K562 (cell line): ENCODE measurements around the gene PPP1CC.

ENCODE experiments used
- CHCHD3 ChIP-seq: fragments of 250-450 bp; sonication (Bioruptor Pico); IDR thresholded peaks from 2 replicates; pipeline ENCODE4 v2.1.2; 2022; ENCODE audit warnings: mild to moderate bottlenecking
- DPF2 ChIP-seq: fragments of 450-650 bp; IDR thresholded peaks from 2 replicates; pipeline ENCODE4 v1.6.1; 2016
- KDM1A ChIP-seq, 2 experiments: fragments of 450-650 bp; IDR thresholded peaks; 2 replicates each; pipeline ENCODE4 v1.6.1; 2016; ENCODE audit warnings: mild to moderate bottlenecking in 2 of 2
- PHB2 ChIP-seq: fragments of 450-650 bp; IDR thresholded peaks from 2 replicates; pipeline ENCODE4 v1.6.1; 2017; ENCODE audit warnings: low read depth
- RAD21 ChIP-seq, 2 experiments: fragments of 250-450 bp in 1 of 2; fragments of 450-650 bp in 1 of 2; sonication (Bioruptor Pico) in 1 of 2; formaldehyde crosslinking in 1 of 2; IDR thresholded peaks in 1 of 2; conservative IDR thresholded peaks in 1 of 2; 2 replicates each; pipeline versions ENCODE4 v1.4.0 to v1.8.0; 2020 to 2022; ENCODE audit warnings: mild to moderate bottlenecking in 2 of 2, moderate library complexity in 1 of 2
- TAF7 ChIP-seq: fragments of 450-650 bp; IDR thresholded peaks from 2 replicates; pipeline ENCODE4 v1.6.1; 2016; ENCODE audit warnings: missing genetic modification characterization, missing compliant biosample characterization
- TBP ChIP-seq: optimal IDR thresholded peaks from 2 replicates; pipeline ENCODE3; 2011; ENCODE audit warnings: low read depth, low read length, improper control_type of control experiment
- YY1 ChIP-seq, 3 experiments: IDR thresholded peaks; 2 replicates each; pipeline ENCODE4 v1.6.1; 2011; ENCODE audit warnings: low read length in 2 of 3, mild to moderate bottlenecking in 2 of 3, moderate library complexity in 2 of 3, borderline replicate concordance in 1 of 3, control low read depth in 1 of 3, low read depth in 1 of 3; ENCODE audit not compliant: insufficient read depth in 3 of 3, insufficient replicate concordance in 2 of 3, control insufficient read depth in 1 of 3, insufficient read length in 1 of 3; ENCODE audit errors: extremely low read depth in 1 of 3
- TF ChIP-seq, protein P1 (sequence below), 3 experiments: IDR thresholded peaks in 2 of 3; conservative IDR thresholded peaks in 1 of 3; 2 replicates each; pipeline ENCODE4 v1.5.1; 2011 to 2012; ENCODE audit warnings: low read length in 3 of 3, mild to moderate bottlenecking in 3 of 3, control low read depth in 2 of 3, improper control_type of control experiment in 1 of 3, inconsistent platforms in 1 of 3, low read depth in 1 of 3, mixed read lengths in 1 of 3, moderate library complexity in 1 of 3; ENCODE audit not compliant: insufficient read depth in 2 of 3
- TF ChIP-seq, protein P2 (sequence below), 2 experiments: fragments of 450-650 bp in 1 of 2; IDR thresholded peaks; 2 replicates each; pipeline ENCODE4 v1.6.1; 2011 to 2017; ENCODE audit warnings: low read depth in 2 of 2, antibody characterized with exemption in 1 of 2, borderline replicate concordance in 1 of 2, low read length in 1 of 2, mild to moderate bottlenecking in 1 of 2, mixed read lengths in 1 of 2; ENCODE audit not compliant: control insufficient read depth in 1 of 2
- TF ChIP-seq, protein P3 (sequence below): sonication (generic); formaldehyde crosslinking; IDR thresholded peaks from 2 replicates; pipeline ENCODE4 v1.8.1; 2023; ENCODE audit warnings: mild to moderate bottlenecking, missing genetic modification reagents
- TF ChIP-seq, protein P4 (sequence below): fragments of 450-650 bp; formaldehyde crosslinking; conservative IDR thresholded peaks from 2 replicates; pipeline ENCODE4 v1.4.0; 2022; ENCODE audit warnings: mild to moderate bottlenecking, missing genetic modification characterization

DNA sequence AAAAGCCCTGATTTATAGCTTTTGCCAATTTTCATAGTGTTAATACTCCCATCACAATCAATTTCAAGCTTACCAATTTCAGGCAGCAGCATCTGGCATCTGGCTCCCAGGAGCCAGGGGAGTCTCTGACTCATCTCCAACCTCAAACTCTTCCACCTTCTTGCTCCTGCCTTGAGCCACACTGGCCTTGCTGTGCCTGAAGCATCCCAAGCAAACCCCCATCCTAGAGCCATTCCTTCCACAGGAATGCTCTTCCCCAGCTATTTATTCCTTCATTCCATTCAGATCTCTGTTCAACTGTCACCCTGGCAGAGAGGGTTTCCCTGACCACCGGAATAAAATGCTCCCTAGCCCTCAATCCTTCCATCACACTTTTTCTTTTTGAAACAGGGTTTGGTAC lies 13.9 kb upstream of the PPP1CC start:
- no peak for TF ChIP-seq TAF7 (tag)
- no peak for TF ChIP-seq DPF2
- TF ChIP-seq KDM1A (IDR thresholded peaks at IDR 0.05) = no peak
- no peak for TF ChIP-seq RAD21 (CRISPR knock-in tag; conservative IDR thresholded peaks at IDR 0.05 in 1 of 2, IDR thresholded peaks at IDR 0.05 in 1 of 2)
- TF ChIP-seq TBP = no peak
- TF ChIP-seq YY1 (IDR thresholded peaks at IDR 0.05; ENCODE audit: borderline replicate concordance in 1 of 3, control insufficient read depth in 1 of 3, extremely low read depth in 1 of 3, insufficient read depth in 3 of 3, insufficient read length in 1 of 3, insufficient replicate concordance in 2 of 3, low read depth in 1 of 3, low read length in 2 of 3) = no peak
- TF ChIP-seq, protein P1, sequence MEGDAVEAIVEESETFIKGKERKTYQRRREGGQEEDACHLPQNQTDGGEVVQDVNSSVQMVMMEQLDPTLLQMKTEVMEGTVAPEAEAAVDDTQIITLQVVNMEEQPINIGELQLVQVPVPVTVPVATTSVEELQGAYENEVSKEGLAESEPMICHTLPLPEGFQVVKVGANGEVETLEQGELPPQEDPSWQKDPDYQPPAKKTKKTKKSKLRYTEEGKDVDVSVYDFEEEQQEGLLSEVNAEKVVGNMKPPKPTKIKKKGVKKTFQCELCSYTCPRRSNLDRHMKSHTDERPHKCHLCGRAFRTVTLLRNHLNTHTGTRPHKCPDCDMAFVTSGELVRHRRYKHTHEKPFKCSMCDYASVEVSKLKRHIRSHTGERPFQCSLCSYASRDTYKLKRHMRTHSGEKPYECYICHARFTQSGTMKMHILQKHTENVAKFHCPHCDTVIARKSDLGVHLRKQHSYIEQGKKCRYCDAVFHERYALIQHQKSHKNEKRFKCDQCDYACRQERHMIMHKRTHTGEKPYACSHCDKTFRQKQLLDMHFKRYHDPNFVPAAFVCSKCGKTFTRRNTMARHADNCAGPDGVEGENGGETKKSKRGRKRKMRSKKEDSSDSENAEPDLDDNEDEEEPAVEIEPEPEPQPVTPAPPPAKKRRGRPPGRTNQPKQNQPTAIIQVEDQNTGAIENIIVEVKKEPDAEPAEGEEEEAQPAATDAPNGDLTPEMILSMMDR (IDR thresholded peaks at IDR 0.05 in 2 of 3, conservative IDR thresholded peaks at IDR 0.05 in 1 of 3; ENCODE audit: insufficient read depth in 2 of 3, low read depth in 1 of 3, low read length in 3 of 3) = no peak
- TF ChIP-seq, protein P2, sequence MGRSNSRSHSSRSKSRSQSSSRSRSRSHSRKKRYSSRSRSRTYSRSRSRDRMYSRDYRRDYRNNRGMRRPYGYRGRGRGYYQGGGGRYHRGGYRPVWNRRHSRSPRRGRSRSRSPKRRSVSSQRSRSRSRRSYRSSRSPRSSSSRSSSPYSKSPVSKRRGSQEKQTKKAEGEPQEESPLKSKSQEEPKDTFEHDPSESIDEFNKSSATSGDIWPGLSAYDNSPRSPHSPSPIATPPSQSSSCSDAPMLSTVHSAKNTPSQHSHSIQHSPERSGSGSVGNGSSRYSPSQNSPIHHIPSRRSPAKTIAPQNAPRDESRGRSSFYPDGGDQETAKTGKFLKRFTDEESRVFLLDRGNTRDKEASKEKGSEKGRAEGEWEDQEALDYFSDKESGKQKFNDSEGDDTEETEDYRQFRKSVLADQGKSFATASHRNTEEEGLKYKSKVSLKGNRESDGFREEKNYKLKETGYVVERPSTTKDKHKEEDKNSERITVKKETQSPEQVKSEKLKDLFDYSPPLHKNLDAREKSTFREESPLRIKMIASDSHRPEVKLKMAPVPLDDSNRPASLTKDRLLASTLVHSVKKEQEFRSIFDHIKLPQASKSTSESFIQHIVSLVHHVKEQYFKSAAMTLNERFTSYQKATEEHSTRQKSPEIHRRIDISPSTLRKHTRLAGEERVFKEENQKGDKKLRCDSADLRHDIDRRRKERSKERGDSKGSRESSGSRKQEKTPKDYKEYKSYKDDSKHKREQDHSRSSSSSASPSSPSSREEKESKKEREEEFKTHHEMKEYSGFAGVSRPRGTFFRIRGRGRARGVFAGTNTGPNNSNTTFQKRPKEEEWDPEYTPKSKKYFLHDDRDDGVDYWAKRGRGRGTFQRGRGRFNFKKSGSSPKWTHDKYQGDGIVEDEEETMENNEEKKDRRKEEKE (IDR thresholded peaks at IDR 0.05; ENCODE audit: borderline replicate concordance in 1 of 2, control insufficient read depth in 1 of 2, low read depth in 2 of 2, low read length in 1 of 2) = no peak
- TF ChIP-seq CHCHD3 (CRISPR knock-in tag) = no peak
- TF ChIP-seq PHB2 = no peak
- TF ChIP-seq, protein P3, sequence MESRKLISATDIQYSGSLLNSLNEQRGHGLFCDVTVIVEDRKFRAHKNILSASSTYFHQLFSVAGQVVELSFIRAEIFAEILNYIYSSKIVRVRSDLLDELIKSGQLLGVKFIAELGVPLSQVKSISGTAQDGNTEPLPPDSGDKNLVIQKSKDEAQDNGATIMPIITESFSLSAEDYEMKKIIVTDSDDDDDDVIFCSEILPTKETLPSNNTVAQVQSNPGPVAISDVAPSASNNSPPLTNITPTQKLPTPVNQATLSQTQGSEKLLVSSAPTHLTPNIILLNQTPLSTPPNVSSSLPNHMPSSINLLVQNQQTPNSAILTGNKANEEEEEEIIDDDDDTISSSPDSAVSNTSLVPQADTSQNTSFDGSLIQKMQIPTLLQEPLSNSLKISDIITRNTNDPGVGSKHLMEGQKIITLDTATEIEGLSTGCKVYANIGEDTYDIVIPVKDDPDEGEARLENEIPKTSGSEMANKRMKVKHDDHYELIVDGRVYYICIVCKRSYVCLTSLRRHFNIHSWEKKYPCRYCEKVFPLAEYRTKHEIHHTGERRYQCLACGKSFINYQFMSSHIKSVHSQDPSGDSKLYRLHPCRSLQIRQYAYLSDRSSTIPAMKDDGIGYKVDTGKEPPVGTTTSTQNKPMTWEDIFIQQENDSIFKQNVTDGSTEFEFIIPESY (CRISPR knock-in tag) = no peak
- TF ChIP-seq, protein P4, sequence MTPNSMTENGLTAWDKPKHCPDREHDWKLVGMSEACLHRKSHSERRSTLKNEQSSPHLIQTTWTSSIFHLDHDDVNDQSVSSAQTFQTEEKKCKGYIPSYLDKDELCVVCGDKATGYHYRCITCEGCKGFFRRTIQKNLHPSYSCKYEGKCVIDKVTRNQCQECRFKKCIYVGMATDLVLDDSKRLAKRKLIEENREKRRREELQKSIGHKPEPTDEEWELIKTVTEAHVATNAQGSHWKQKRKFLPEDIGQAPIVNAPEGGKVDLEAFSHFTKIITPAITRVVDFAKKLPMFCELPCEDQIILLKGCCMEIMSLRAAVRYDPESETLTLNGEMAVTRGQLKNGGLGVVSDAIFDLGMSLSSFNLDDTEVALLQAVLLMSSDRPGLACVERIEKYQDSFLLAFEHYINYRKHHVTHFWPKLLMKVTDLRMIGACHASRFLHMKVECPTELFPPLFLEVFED (CRISPR knock-in tag) = no peak
